HepG2 (cell line): ENCODE results near the gene TLR9. TPM values are rescaled to one million over a fixed set of nuclear protein-coding genes. Genes with fewer than 3 reads are reported as not detected.

Experiments
- ATAC-seq: fragments of 200-7000 bp; cut with Tn5 transposase; 3 replicates; pipeline ENCODE4 v1.9.1; 2020; ENCODE audit warnings: mild to moderate bottlenecking, moderate library complexity
- BruUV-seq: library from RNA; stranded (reverse); fragments of 400-500 nt; replicated peaks from 2 replicates; lab custom pipeline; 2021; lab: Mats Ljungman, UMichigan
- CTCF ChIA-PET: fragments of 300-600 bp; formaldehyde crosslinking; extraction: SDS; loops from one replicate; lab custom pipeline; 2021; ENCODE audit warnings: low total read pairs, inconsistent platforms, low intra/inter-chr PET ratio; lab: Yijun Ruan, JAX
- POLR2A ChIA-PET: fragments of 350-600 bp; sonication (Branson Sonifier 250); formaldehyde crosslinking; loops from one replicate; lab custom pipeline; 2020; ENCODE audit warnings: antibody characterized with exemption, inconsistent platforms; lab: Yijun Ruan, JAX
- DNase-seq: peaks from one replicate; pipeline ENCODE4 v3.0.0-alpha.2; 2015; ENCODE audit warnings: low spot score
- FAIRE-seq: peaks from 3 replicates; lab custom pipeline; 2011; peaks lifted over from hg19 to GRCh38; lab: Jason Lieb, UNC
- H2AFZ ChIP-seq: one replicate; pipeline ENCODE4 v1.6.1; 2011; ENCODE audit warnings: low read length, inconsistent platforms
- H3K27ac ChIP-seq: fragments of 300-600 bp; 3 replicates; pipeline ENCODE4 v1.8.0; 2011; ENCODE audit warnings: mixed run types, mild to moderate bottlenecking, mixed read lengths, low read length, inconsistent platforms; ENCODE audit not compliant: insufficient read depth; ENCODE audit errors: extremely low read length
- H3K27me3 ChIP-seq, 2 experiments: fragments of 200-600 bp in 1 of 2; 2 replicates in 1 of 2; 3 replicates in 1 of 2; pipeline versions ENCODE4 v1.6.0 to v1.8.0; 2011; ENCODE audit warnings: low read length in 2 of 2, mild to moderate bottlenecking in 2 of 2, moderate library complexity in 2 of 2, inconsistent platforms in 1 of 2; ENCODE audit not compliant: insufficient read depth in 2 of 2, control insufficient read depth in 1 of 2
- H3K36me3 ChIP-seq, 2 experiments: fragments of 200-600 bp in 1 of 2; replicated peaks in 1 of 2; 2 replicates in 1 of 2; 3 replicates in 1 of 2; pipeline versions ENCODE4 v1.5.1 to v1.8.0; 2011; ENCODE audit warnings: low read length in 2 of 2, inconsistent platforms in 1 of 2; ENCODE audit not compliant: insufficient read depth in 2 of 2, control insufficient read depth in 1 of 2
- H3K4me1 ChIP-seq: 2 replicates; pipeline ENCODE4 v1.5.1; 2012; ENCODE audit warnings: low read length, inconsistent platforms; ENCODE audit not compliant: insufficient read depth
- H3K4me2 ChIP-seq: 2 replicates; pipeline ENCODE4 v1.6.0; 2011; ENCODE audit warnings: low read depth, low read length, inconsistent platforms
- H3K4me3 ChIP-seq, 3 experiments: fragments of 200-600 bp in 1 of 3; sonication (generic), shearing (Covaris generic) in 1 of 3; replicated peaks in 1 of 3; 2 replicates each; pipeline ENCODE4 v1.5.1; 2011 to 2016; ENCODE audit warnings: low read length in 3 of 3, inconsistent platforms in 2 of 3, low read depth in 2 of 3, mild to moderate bottlenecking in 2 of 3, control low read depth in 1 of 3, mixed read lengths in 1 of 3; ENCODE audit not compliant: insufficient read depth in 1 of 3
- H3K79me2 ChIP-seq: one replicate; pipeline ENCODE4 v1.6.1; 2011; ENCODE audit warnings: low read length, inconsistent platforms; ENCODE audit not compliant: insufficient read depth
- H3K9ac ChIP-seq: 2 replicates; pipeline ENCODE4 v1.6.0; 2011; ENCODE audit warnings: mild to moderate bottlenecking, low read depth, low read length, inconsistent platforms; ENCODE audit not compliant: insufficient read depth
- H3K9me3 ChIP-seq: 2 replicates; pipeline ENCODE4 v1.5.1; 2012; ENCODE audit warnings: mild to moderate bottlenecking, low read length
- H4K20me1 ChIP-seq: 2 replicates; pipeline ENCODE4 v1.6.0; 2011; ENCODE audit warnings: inconsistent platforms, mild to moderate bottlenecking, low read length, moderate library complexity; ENCODE audit not compliant: insufficient read depth
- GABPB1 ChIP-seq: IDR thresholded peaks from 2 replicates; pipeline ENCODE4 v1.6.1; 2016; ENCODE audit warnings: mild to moderate bottlenecking, missing genetic modification reagents, moderate library complexity, missing compliant biosample characterization
- GTF2F1 ChIP-seq: fragments of 150-350 bp; IDR thresholded peaks from 2 replicates; pipeline ENCODE4 v1.6.1; 2014; ENCODE audit warnings: low read length
- HMGA1 ChIP-seq: sonication (generic); formaldehyde crosslinking; conservative IDR thresholded peaks from 2 replicates; pipeline ENCODE4 v1.4.0; 2020; ENCODE audit warnings: missing genetic modification reagents
- MBD4 ChIP-seq: IDR thresholded peaks from 2 replicates; pipeline ENCODE4 v1.6.1; 2012; ENCODE audit warnings: low read length, inconsistent platforms, borderline replicate concordance
- MEIS1 ChIP-seq: sonication (generic); formaldehyde crosslinking; IDR thresholded peaks from 2 replicates; pipeline ENCODE4 v1.9.0; 2021; ENCODE audit warnings: mild to moderate bottlenecking, missing genetic modification reagents, moderate library complexity, borderline replicate concordance
- MYNN ChIP-seq: sonication (generic); formaldehyde crosslinking; IDR thresholded peaks from 2 replicates; pipeline ENCODE4 v1.4.0; 2020; ENCODE audit warnings: mild to moderate bottlenecking, low read depth, missing genetic modification reagents
- PHF8 ChIP-seq: sonication (generic); formaldehyde crosslinking; IDR thresholded peaks from 2 replicates; pipeline ENCODE4 v1.5.0; 2020; ENCODE audit warnings: missing genetic modification reagents
- POLR2A ChIP-seq, 2 experiments: IDR thresholded peaks; 2 replicates each; pipeline ENCODE4 v1.6.1; 2011; ENCODE audit warnings: low read depth in 2 of 2, low read length in 2 of 2, mild to moderate bottlenecking in 1 of 2, moderate library complexity in 1 of 2; ENCODE audit not compliant: insufficient read depth in 1 of 2
- RNF2 ChIP-seq: fragments of 450-650 bp; conservative IDR thresholded peaks from 2 replicates; pipeline ENCODE4 v1.6.1; 2016; ENCODE audit warnings: low read depth
- SATB2 ChIP-seq: sonication (generic); formaldehyde crosslinking; IDR thresholded peaks from 2 replicates; pipeline ENCODE4 v1.5.0; 2020; ENCODE audit warnings: missing genetic modification reagents
- SMAD9 ChIP-seq: sonication (generic); formaldehyde crosslinking; IDR thresholded peaks from 2 replicates; pipeline ENCODE4 v1.5.1; 2020; ENCODE audit warnings: mild to moderate bottlenecking, missing genetic modification reagents
- WIZ ChIP-seq: sonication (generic); formaldehyde crosslinking; IDR thresholded peaks from 2 replicates; pipeline ENCODE4 v1.5.1; 2020; ENCODE audit warnings: mild to moderate bottlenecking, missing genetic modification reagents
- ZKSCAN5 ChIP-seq: sonication (generic); formaldehyde crosslinking; IDR thresholded peaks from 2 replicates; pipeline ENCODE4 v1.5.1; 2020; ENCODE audit warnings: mild to moderate bottlenecking, missing genetic modification reagents
- ZNF333 ChIP-seq: sonication (generic); formaldehyde crosslinking; IDR thresholded peaks from 2 replicates; pipeline ENCODE4 v1.4.0; 2020; ENCODE audit warnings: mild to moderate bottlenecking, missing genetic modification reagents, borderline replicate concordance
- ZNF441 ChIP-seq: sonication (generic); formaldehyde crosslinking; IDR thresholded peaks from 2 replicates; pipeline ENCODE4 v1.7.0; 2021; ENCODE audit warnings: missing genetic modification reagents, borderline replicate concordance
- ZNF484 ChIP-seq: sonication (generic); formaldehyde crosslinking; IDR thresholded peaks from 2 replicates; pipeline ENCODE4 v1.5.1; 2020; ENCODE audit warnings: mild to moderate bottlenecking, low read depth, missing genetic modification reagents, borderline replicate concordance
- ZNF562 ChIP-seq: sonication (generic); formaldehyde crosslinking; IDR thresholded peaks from 2 replicates; pipeline ENCODE4 v1.8.0; 2022; ENCODE audit warnings: missing genetic modification reagents, borderline replicate concordance
- ZNF580 ChIP-seq: IDR thresholded peaks from 2 replicates; pipeline ENCODE4 v1.6.1; 2016; ENCODE audit warnings: low read depth, borderline replicate concordance
- ZNF619 ChIP-seq: sonication (generic); formaldehyde crosslinking; IDR thresholded peaks from 2 replicates; pipeline ENCODE4 v1.4.0; 2020; ENCODE audit warnings: mild to moderate bottlenecking, missing genetic modification reagents
- ZNF720 ChIP-seq: sonication (generic); formaldehyde crosslinking; IDR thresholded peaks from 2 replicates; pipeline ENCODE4 v1.4.0; 2020; ENCODE audit warnings: missing genetic modification reagents
- WGBS: methylation state at CpG from one replicate; pipeline ENCODE4 v1.1.6; 2017; ENCODE audit warnings: low lambda C conversion rate; 5-methylcytosine and 5-hydroxymethylcytosine counted together
- in situ Hi-C: cut with HindIII; loops from 2 replicates; pipeline ENCODE4 v1.10.0; 2017; ENCODE audit warnings: low pct_unique_long_range_greater_than_20kb; ENCODE audit not compliant: extremely low pct_ligation_motif_present
- intact Hi-C: fragments of 100-400 bp; cut with micrococcal nuclease; formaldehyde crosslinking; loops from one replicate; pipeline ENCODE4 v1.10.0; 2022; ENCODE audit not compliant: unreplicated experiment
- polyA plus RNA-seq, 8 experiments: library from polyadenylated mRNA; depleted of rRNA in 3 of 8; stranded (reverse) in 7 of 8; unstranded in 1 of 8; fragments of >200 nt; fragmentation: Illumina TruSeq in 4 of 8; extraction: Trizol in 4 of 8; gene quantifications; 2 replicates each; pipeline versions ENCODE4 v1.2.1 to v1.2.3, GENCODE V29; 2011 to 2016; ENCODE audit warnings: low read depth in 4 of 8, missing spikeins in 1 of 8, mixed read lengths in 1 of 8; ENCODE audit not compliant: insufficient read depth in 1 of 8
- total RNA-seq, 5 experiments: library from RNA; depleted of rRNA; stranded (reverse); fragments of >200 nt; fragmentation: Illumina TruSeq; extraction: Trizol; gene quantifications; 2 replicates each; pipeline ENCODE4 v1.2.3, GENCODE V29; 2016; ENCODE audit warnings: low read depth in 1 of 5

Gene TLR9
- total and polyA plus RNA-seq, 2 of the 13 experiments (the other 11 are each of a cell fraction or from before 2014, with no cell fraction given), result not detected

- peaks cover 45% of the 10 kb centered on the region for H3K4me1 ChIP-seq
- peaks cover 0 to 4% of the 10 kb centered on the region in 2 experiments; a peak in 3 of 5 replicates for H3K27me3 ChIP-seq
- BruUV-seq, result no TSS peak
- H3K9ac ChIP-seq, result no peak overlapping the region
- H3K27ac ChIP-seq, result no peak overlapping the region
- no peaks in the 10 kb centered on the region for H3K79me2 ChIP-seq
- no peak overlapping the region for H3K4me3 ChIP-seq
- no peak overlapping the region for H3K4me2 ChIP-seq
- CTCF ChIA-PET, result no interaction called here
- POLR2A ChIA-PET, result interaction anchor here (3.5 kb wide), 1 partner anchor 72 kb away, joined by 10 read pairs; no protein-coding TSS in a partner anchor
- TF ChIP-seq MYNN (CRISPR knock-in tag) (no peak), MEIS1 (no peak), RNF2 (no peak), MBD4 (no peak), HMGA1 (no peak), SMAD9 (CRISPR knock-in tag) (no peak), ZNF484 (CRISPR knock-in tag) (no peak), PHF8 (CRISPR knock-in tag) (no peak), GTF2F1 (no peak), ZNF580 (CRISPR knock-in tag) (no peak), ZNF720 (no peak), SATB2 (CRISPR knock-in tag) (no peak), ZNF333 (no peak), ZNF441 (CRISPR knock-in tag) (no peak), POLR2A (IDR thresholded peaks at IDR 0.05; ENCODE audit: insufficient read depth in 1 of 2, low read depth in 2 of 2, low read length in 2 of 2) (no peak), ZNF619 (CRISPR knock-in tag) (no peak), ZKSCAN5 (CRISPR knock-in tag) (no peak), ZNF562 (CRISPR knock-in tag) (no peak), GABPB1 (CRISPR knock-in tag) (no peak), WIZ (CRISPR knock-in tag) (no peak)
- WGBS, result 75% methylated on average over 3 of the region's 3 CpGs
- no peak for FAIRE-seq
- no peaks in the 10 kb centered on the region for H4K20me1 ChIP-seq
- ATAC-seq, result no peak
- in situ Hi-C loops (no loop called here), intact Hi-C loops (no loop called here)
- H3K9me3 ChIP-seq, result no peaks in the 10 kb centered on the region
- no peak overlapping the region for H2AFZ ChIP-seq
- H3K36me3 ChIP-seq, result peaks cover 7 to 17% of the 10 kb centered on the region in 2 experiments; a peak in 4 of 5 replicates
- no peak for DNase-seq
Measured at GRCh38 chr3:52218026-52218425, 7.4 kb downstream of the TLR9 start.
